Naive thymus-derived CD8-positive, alpha-beta T cell (primary cell): ENCODE measurements around the gene C2orf76. TPM values are rescaled to one million over a fixed set of nuclear protein-coding genes. Genes with fewer than 3 reads are reported as not detected.
"Not testable (repeated sequence)": the region's sequence is repeated elsewhere in the genome, so short reads cannot be mapped to it uniquely, and the experiment has no call there.

Experiments used
- ATAC-seq, 2 donors: fragments of 150-1000 bp; cut with Tn5 transposase in 1 of 2; sonication (Bioruptor Pico), chemical (Tn5 transposase) in 1 of 2; 1 replicate in 1 of 2; 2 replicates in 1 of 2; pipeline ENCODE4 v1.10.0; 2021; ENCODE audit warnings: mild to moderate bottlenecking in 2 of 2, moderate library complexity in 2 of 2
- POLR2A ChIA-PET: fragments of 350-600 bp; sonication (Branson Sonifier 250); formaldehyde crosslinking; loops from one replicate; lab custom pipeline; 2021; ENCODE audit warnings: antibody characterized with exemption; lab: Charles Lee
- DNase-seq, 10 donors: peaks; one replicate each; pipeline versions ENCODE4 v3.0.0 to v3.0.0-alpha.2; 2020 to 2022
- H3K27ac Mint-ChIP-seq, 10 donors: one replicate each; pipeline ENCODE4 v1.8.0; 2020 to 2022; ENCODE audit warnings: mild to moderate bottlenecking in 10 of 10, mixed read lengths in 10 of 10, moderate library complexity in 4 of 10, inconsistent platforms in 1 of 10
- H3K27me3 Mint-ChIP-seq, 5 donors: one replicate each; pipeline ENCODE4 v1.8.0; 2021 to 2022; ENCODE audit warnings: mixed read lengths in 5 of 5
- H3K36me3 Mint-ChIP-seq, 3 donors: one replicate each; pipeline ENCODE4 v1.8.0; 2020 to 2022; ENCODE audit warnings: mixed read lengths in 3 of 3, mild to moderate bottlenecking in 2 of 3, inconsistent platforms in 1 of 3
- H3K4me1 Mint-ChIP-seq, 4 donors: one replicate each; pipeline ENCODE4 v1.8.0; 2021 to 2022; ENCODE audit warnings: mixed read lengths in 4 of 4
- H3K4me3 Mint-ChIP-seq, 10 donors: one replicate each; pipeline ENCODE4 v1.8.0; 2020 to 2022; ENCODE audit warnings: mild to moderate bottlenecking in 10 of 10, mixed read lengths in 10 of 10, moderate library complexity in 6 of 10, inconsistent platforms in 1 of 10
- H3K9me3 Mint-ChIP-seq, 9 donors: one replicate each; pipeline ENCODE4 v1.8.0; 2020 to 2022; ENCODE audit warnings: mixed read lengths in 9 of 9, mild to moderate bottlenecking in 3 of 9, inconsistent platforms in 1 of 9, moderate library complexity in 1 of 9
- polyA plus RNA-seq, 3 donors: library from polyadenylated mRNA; unstranded; fragments of 300-500 nt; fragmentation: Illumina TruSeq; gene quantifications; one replicate each; pipeline ENCODE4 v1.2.3, GENCODE V29; 2021
- total RNA-seq, 8 experiments: library from RNA in 2 of 8; stranded (reverse) in 2 of 8; gene quantifications; one replicate each; pipeline ENCODE4 v1.2.3 and lab custom pipeline; 2021 to 2026

The C2orf76 gene
- total RNA-seq (10 to 100 TPM; 10.7 to 11.9 TPM), polyA plus RNA-seq (10 to 100 TPM; 16.3 to 37.5 (median 23.6) TPM), total RNA-seq (lab: John Stamatoyannopoulos, UW) (4.3 to 9.3 (median 7.3) reads per million in 6 experiments)

DNA sequence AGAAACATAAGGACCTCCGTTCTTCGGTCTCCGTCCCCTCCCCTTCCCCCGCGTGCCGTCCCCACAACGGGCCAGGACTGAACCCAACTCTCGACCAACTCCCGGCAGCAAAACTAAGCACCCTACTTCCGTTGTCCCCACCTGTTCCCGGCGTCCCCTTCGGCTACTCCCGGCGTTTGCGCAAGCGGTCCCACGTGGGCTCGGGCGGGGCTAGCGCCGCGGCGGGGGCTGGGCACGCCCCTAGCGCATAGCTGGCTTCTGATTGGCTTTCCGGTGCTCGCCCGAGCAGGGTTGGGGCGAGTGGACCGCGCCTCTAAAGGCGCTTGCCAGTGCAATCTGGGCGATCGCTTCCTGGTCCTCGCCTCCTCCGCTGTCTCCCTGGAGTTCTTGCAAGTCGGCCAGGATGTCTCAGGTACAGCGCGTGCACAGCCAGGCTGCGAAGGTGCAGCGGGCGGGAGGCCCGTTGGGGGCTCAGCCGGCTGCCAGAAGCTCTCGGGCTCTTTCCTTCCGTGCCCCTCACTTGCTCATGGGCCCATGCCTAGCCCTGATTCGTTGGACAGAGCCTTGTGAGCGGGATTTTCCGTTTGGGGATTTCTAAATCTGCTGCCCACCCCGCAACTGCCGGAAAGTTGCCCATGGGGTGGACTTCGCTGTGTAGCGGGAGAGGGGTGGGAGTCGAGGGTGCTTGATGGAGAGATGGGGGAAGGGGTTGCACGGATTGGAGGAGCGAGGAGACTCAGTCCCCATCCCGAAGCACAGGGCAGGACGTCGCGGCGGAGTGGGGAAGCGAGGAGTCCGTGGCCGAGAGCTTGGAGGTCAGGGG, at the start of gene C2orf76, which contains the start of gene DBI:
Gene C2orf76 (minus strand): TSS at position 186 of the 823 bp plus-strand sequence. CDS start 26,875 bp downstream, outside the sequence.
Gene DBI (plus strand): TSS at position 329 of the 823 bp plus-strand sequence. CDS start 75 bp downstream, at position 404.
- POLR2A ChIA-PET = interaction anchor here (1.0 to 2.1 kb wide), 10 partner anchors 11 to 1553 kb away, joined by 3 to 6 read pairs (median 4); partner anchors contain the start of genes DDX18, INSIG2 and RALB
- ATAC-seq (peak; percentile 91 to 92), DNase-seq (peak; percentile 85 to 93 (median 90))
- H3K4me3 Mint-ChIP-seq = peak within 1 kb of the TSS; percentile 92 to 99 (median 97)
- H3K27ac Mint-ChIP-seq = peak within 1 kb of the TSS; percentile 89 to 99 (median 96)
- H3K36me3 Mint-ChIP-seq = peaks cover 6 to 34% (median 18%) of the 10 kb centered on the region in 3 donors
- no peaks in the 10 kb centered on the region for H3K27me3 Mint-ChIP-seq
- H3K9me3 Mint-ChIP-seq = no peaks in the 10 kb centered on the region
- peaks cover 34 to 65% (median 59%) of the 10 kb centered on the region in 4 donors for H3K4me1 Mint-ChIP-seq

DNA sequence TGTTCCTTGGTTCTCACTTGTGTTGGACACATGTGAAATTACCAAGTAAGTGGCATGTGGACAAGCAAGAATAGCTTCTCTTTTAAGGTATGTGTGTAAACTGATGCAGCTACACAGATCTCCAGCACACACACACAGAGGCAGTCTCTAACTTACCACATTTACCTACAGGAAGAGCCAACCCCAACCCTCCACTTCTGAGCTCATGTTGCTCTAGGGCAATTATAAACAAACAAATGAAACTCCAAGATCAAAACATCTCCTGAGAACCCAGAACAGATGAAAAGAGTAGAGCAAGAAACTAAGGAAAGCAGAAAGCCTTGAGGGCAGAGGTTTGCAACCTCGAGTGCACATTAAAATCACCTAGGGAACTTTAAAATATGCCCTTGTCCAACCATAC, 49.0 kb upstream of the C2orf76 start:
- Mint-ChIP-seq H3K4me1 (peaks cover 2 to 17% (median 9%) of the 10 kb centered on the region in 4 donors), H3K4me3 (peak overlapping the region in 1 of 10 donors; percentile 34), H3K27me3 (peaks cover 0 to 9% (median 2%) of the 10 kb centered on the region in 5 donors), H3K9me3 (no peaks in the 10 kb centered on the region), H3K36me3 (no peaks in the 10 kb centered on the region), H3K27ac (peak overlapping the region in 3 of 10 donors; percentile 9 to 39 (median 36))
- DNase-seq (no peak), ATAC-seq (no peak)
- POLR2A ChIA-PET = no interaction called here

- ATAC-seq (no peak), DNase-seq (no peak)
- H3K27ac Mint-ChIP-seq = peak overlapping the region in 2 of 10 donors; percentile 13 to 39
- H3K9me3 Mint-ChIP-seq = no peaks in the 10 kb centered on the region
- no peak overlapping the region for H3K4me3 Mint-ChIP-seq
- H3K27me3 Mint-ChIP-seq = peaks cover 0 to 4% (median 2%) of the 10 kb centered on the region in 5 donors
- peaks cover 2 to 17% (median 9%) of the 10 kb centered on the region in 4 donors for H3K4me1 Mint-ChIP-seq
- POLR2A ChIA-PET = no interaction called here
- H3K36me3 Mint-ChIP-seq = no peaks in the 10 kb centered on the region
These were observed 48.3 kb upstream of the C2orf76 start for GRCh38 chr2:119414894-119415293.

DNA sequence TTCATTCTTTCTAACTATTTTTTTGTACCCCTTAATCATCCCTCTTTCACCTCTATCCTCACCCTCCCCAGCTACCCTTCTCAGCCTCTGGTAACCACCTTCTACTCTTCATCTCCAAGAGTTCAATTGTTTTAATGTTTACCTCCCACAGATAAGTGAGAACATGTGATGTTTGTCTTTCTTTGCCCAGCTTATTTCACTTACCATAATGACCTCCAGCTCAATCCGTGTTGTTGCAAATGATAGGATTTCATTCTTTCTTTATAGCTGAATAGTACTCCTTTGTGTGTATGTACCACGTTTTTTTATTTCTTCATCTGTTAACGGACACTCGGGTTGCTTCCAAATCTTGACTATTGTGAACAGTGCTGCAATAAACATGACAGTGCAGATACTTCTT, 42.9 kb upstream of the C2orf76 start:
- no peak overlapping the region for H3K27ac Mint-ChIP-seq
- H3K36me3 Mint-ChIP-seq = no peaks in the 10 kb centered on the region
- H3K27me3 Mint-ChIP-seq = peaks cover 0 to 4% (median 0%) of the 10 kb centered on the region in 5 donors
- H3K4me3 Mint-ChIP-seq = no peak overlapping the region
- no peak for ATAC-seq
- H3K4me1 Mint-ChIP-seq = peaks cover 0 to 5% (median 2%) of the 10 kb centered on the region in 4 donors
- H3K9me3 Mint-ChIP-seq = no peaks in the 10 kb centered on the region
- POLR2A ChIA-PET = no interaction called here
- DNase-seq = no peak

- no peak for DNase-seq
- no peaks in the 10 kb centered on the region for H3K36me3 Mint-ChIP-seq
- no peak overlapping the region for H3K27ac Mint-ChIP-seq
- no peak overlapping the region for H3K4me3 Mint-ChIP-seq
- H3K9me3 Mint-ChIP-seq = no peaks in the 10 kb centered on the region
- ATAC-seq = no peak
- H3K27me3 Mint-ChIP-seq = peaks cover 0 to 4% (median 0%) of the 10 kb centered on the region in 5 donors
- peaks cover 0 to under 1% (median 0%) of the 10 kb centered on the region in 4 donors for H3K4me1 Mint-ChIP-seq
- POLR2A ChIA-PET = no interaction called here
These were observed 41.6 kb upstream of the C2orf76 start for GRCh38 chr2:119408221-119408619.

- POLR2A ChIA-PET = no interaction called here
- ATAC-seq (no peak), DNase-seq (peak in 5 of 10 donors; percentile 8 to 43 (median 31))
- Mint-ChIP-seq H3K27me3 (peaks cover 0 to 4% (median 0%) of the 10 kb centered on the region in 5 donors), H3K36me3 (no peaks in the 10 kb centered on the region), H3K27ac (peak overlapping the region in 1 of 10 donors; percentile 60), H3K4me3 (no peak overlapping the region), H3K9me3 (no peaks in the 10 kb centered on the region), H3K4me1 (no peaks in the 10 kb centered on the region)
These were observed 41.0 kb upstream of the C2orf76 start for GRCh38 chr2:119407430-119408220.

DNA sequence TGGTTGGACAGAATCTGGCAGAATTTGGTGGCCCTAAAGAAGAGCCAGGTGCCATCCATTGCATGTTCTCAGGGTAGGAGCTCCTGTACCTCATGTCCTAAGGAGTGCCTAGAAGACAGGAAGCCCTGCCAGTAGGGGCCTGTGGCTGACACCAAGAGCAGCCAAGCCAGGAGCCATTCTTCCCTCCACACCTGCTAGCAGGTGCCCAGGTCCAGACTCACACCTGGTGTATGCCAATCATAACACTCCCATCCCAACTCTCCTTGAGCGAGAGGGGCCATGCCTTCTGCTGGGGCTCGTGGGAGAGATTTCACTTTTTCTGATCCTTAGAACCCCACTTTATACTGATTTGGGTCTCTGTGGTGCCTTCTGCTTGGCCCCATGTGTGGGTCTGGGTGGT, 38.5 kb upstream of the C2orf76 start:
- Mint-ChIP-seq H3K27ac (no peak overlapping the region), H3K36me3 (no peaks in the 10 kb centered on the region), H3K4me3 (no peak overlapping the region), H3K4me1 (no peaks in the 10 kb centered on the region), H3K9me3 (no peaks in the 10 kb centered on the region), H3K27me3 (peaks cover 0 to 8% (median 0%) of the 10 kb centered on the region in 5 donors)
- ATAC-seq (no peak), DNase-seq (no peak)
- POLR2A ChIA-PET = no interaction called here

- H3K9me3 Mint-ChIP-seq, DNase-seq, ATAC-seq, H3K4me1 Mint-ChIP-seq, H3K36me3 Mint-ChIP-seq, H3K27me3 Mint-ChIP-seq, H3K4me3 Mint-ChIP-seq, POLR2A ChIA-PET: not testable (repeated sequence)
- H3K27ac Mint-ChIP-seq = peak overlapping the region in 2 of 10 donors; percentile 34 to 57
These were observed 37.0 kb upstream of the C2orf76 start for GRCh38 chr2:119403618-119404017.

DNA sequence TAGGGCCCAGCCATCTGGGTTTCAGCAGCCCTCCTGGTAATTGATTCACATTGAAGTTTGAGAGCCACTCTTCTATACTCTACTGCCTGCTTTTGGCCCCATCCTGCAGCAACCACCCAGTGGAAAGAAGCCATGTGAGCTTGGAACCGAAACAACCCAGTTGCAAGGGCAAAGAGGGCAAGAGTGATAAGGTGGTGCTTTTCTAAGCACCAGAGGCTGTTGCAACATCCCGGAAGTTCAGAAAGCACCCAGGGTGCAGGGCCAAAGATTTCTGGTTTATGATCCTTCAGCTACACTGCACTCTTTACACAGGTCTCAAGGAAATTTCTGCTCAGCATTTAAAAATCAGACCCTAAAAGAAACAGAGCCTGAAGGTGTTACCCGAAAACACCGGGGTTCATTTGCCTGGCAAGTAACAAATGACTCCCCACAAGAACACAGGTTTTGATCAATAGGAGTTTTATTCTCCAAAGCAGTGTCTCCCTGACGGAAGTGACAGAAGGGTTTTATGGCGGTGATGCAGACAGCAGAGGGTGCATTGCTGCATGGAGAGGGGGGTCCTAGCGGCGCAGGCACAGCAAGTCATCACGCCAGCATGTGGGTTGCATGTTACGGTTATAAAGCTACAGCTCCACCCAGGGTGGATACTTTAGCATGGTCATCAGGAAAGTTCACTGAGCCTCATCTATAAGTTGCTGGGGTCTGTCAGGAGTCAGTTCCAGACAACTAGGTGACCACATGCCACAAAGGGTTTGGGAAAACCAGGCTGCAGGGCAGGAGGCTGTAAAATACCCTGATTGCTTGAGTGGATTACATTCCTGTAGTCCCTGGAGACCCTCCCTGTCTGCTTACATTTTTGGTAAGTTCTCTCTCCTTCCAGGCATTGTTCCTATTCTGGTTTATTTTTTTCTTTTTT, 36.3 kb upstream of the C2orf76 start:
- ATAC-seq (no peak), DNase-seq (no peak)
- no peaks in the 10 kb centered on the region for H3K36me3 Mint-ChIP-seq
- peak overlapping the region in 1 of 10 donors; percentile 57 for H3K27ac Mint-ChIP-seq
- no peaks in the 10 kb centered on the region for H3K9me3 Mint-ChIP-seq
- no peak overlapping the region for H3K4me3 Mint-ChIP-seq
- no peaks in the 10 kb centered on the region for H3K4me1 Mint-ChIP-seq
- peaks cover 0 to 8% (median 3%) of the 10 kb centered on the region in 5 donors for H3K27me3 Mint-ChIP-seq
- POLR2A ChIA-PET = no interaction called here

DNA sequence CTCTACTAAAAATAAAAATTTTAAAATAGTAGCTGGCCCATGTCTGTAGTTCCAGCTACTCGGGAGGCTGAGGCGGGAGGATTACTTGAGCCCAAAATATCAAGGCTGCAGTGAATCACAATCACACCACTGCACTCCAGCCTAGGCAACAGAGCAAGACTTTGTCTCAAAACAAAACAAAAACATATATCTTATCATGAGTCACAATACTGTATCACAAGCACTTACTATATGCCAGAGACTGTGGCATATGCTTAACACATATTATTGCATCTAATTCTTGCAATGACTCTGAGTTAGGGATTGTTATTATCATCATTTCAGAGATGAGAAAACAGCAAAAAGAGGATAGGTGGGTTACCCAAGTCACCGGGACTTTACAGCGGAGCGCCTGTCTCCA, 35.5 kb upstream of the C2orf76 start:
- DNase-seq = no peak
- Mint-ChIP-seq H3K27me3 (peaks cover 0 to 8% (median 3%) of the 10 kb centered on the region in 5 donors), H3K4me1 (no peaks in the 10 kb centered on the region), H3K36me3 (no peaks in the 10 kb centered on the region), H3K4me3 (no peak overlapping the region), H3K9me3 (no peaks in the 10 kb centered on the region), H3K27ac (no peak overlapping the region)
- no peak for ATAC-seq
- POLR2A ChIA-PET = no interaction called here

- Mint-ChIP-seq H3K4me3 (no peak overlapping the region), H3K36me3 (no peaks in the 10 kb centered on the region), H3K4me1 (no peaks in the 10 kb centered on the region), H3K27me3 (peaks cover 0 to 6% (median 3%) of the 10 kb centered on the region in 5 donors), H3K9me3 (no peaks in the 10 kb centered on the region), H3K27ac (peak overlapping the region in 1 of 10 donors; percentile 54)
- ATAC-seq (no peak), DNase-seq (no peak)
- POLR2A ChIA-PET = no interaction called here
These were observed 30.6 kb upstream of the C2orf76 start for GRCh38 chr2:119397196-119397595.
